ENCODE measurements around the gene NCAN.

Gene NCAN

GRCh38 chr19:19223636-19224035, 11.9 kb downstream of the NCAN start:
- Histone ChIP-seq H3K36me3 (replicated peaks) (no peaks in the 10 kb centered on the region), H3K4me1 (no peaks in the 10 kb centered on the region; the same call in 1 of the 2 replicates), H3K9me3 (no peaks in the 10 kb centered on the region), H3K4me3 (no peak overlapping the region), H3K27me3 (ENCODE audit: low read depth) (peaks cover 2% of the 10 kb centered on the region; the same call in 1 of the 2 replicates)
- DNase-seq (ENCODE audit: low spot score in 2 of 2), result no peak
- in situ Hi-C loops (cut with MboI; ENCODE audit: low sequenced_read_pairs), result no loop called here

- no peaks in the 10 kb centered on the region for H3K9me3 ChIP-seq
- no peaks in the 10 kb centered on the region; the same call in 1 of the 2 replicates for H3K4me1 ChIP-seq
- H3K4me3 ChIP-seq, result peak overlapping the region; percentile 7; the same call in 1 of the 2 replicates
- H3K36me3 ChIP-seq (replicated peaks), result no peaks in the 10 kb centered on the region
- no peak for DNase-seq (ENCODE audit: low spot score in 2 of 2)
- peaks cover 5% of the 10 kb centered on the region; the same call in 1 of the 2 replicates for H3K27me3 ChIP-seq (ENCODE audit: low read depth)
- in situ Hi-C loops (cut with MboI; ENCODE audit: low sequenced_read_pairs), result no loop called here
Observed at GRCh38 chr19:19224150-19224851, 12.5 kb downstream of the NCAN start.

DNA sequence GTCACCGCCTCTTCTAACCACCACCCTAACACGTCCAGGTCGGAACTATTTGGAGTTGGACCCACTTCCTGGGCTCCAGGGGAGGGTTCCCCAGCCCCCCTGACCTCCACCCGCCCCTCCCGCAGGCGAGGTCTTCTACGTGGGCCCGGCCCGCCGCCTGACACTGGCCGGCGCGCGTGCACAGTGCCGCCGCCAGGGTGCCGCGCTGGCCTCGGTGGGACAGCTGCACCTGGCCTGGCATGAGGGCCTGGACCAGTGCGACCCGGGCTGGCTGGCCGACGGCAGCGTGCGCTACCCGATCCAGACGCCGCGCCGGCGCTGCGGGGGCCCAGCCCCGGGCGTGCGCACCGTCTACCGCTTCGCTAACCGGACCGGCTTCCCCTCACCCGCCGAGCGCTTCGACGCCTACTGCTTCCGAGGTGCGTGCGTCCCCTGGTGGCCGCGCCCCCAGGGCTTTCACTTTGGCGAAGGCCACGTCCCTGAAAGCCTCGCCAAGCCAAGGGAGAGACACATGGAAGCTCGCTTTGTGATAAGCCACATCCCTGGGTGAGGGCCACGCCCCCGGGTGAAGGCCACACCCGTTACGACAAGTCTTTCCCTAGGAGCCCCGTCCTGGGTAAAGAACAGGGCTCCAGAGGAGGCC, 13.2 kb downstream of the NCAN start:
- in situ Hi-C loops (cut with MboI; ENCODE audit: low sequenced_read_pairs), result no loop called here
- DNase-seq (ENCODE audit: low spot score in 2 of 2), result peak; percentile 80 to 89

DNA sequence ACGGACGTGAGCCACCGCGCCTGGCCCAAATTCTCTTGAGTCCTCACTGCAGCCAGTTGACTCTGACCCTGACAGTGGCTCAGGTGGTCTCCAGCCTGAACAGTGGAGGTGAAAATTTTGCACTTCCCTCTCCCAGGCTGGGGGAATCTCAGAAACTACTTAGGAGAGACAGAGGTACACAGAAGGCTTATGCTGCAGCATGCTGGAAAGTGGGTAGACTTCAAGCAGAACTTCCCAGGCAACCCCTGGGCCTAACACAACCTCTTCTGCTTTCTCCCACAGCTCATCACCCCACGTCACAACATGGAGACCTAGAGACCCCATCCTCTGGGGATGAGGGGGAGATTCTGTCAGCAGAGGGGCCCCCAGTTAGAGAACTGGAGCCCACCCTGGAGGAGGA, 14.4 kb downstream of the NCAN start:
- in situ Hi-C loops (cut with MboI; ENCODE audit: low sequenced_read_pairs), result no loop called here
- Histone ChIP-seq H3K27me3 (ENCODE audit: low read depth) (peaks cover 15% of the 10 kb centered on the region), H3K4me3 (no peak overlapping the region)

More for the DNA sequence above, 13.2 kb downstream of the NCAN start:
- Histone ChIP-seq H3K36me3 (replicated peaks) (no peaks in the 10 kb centered on the region), H3K27me3 (ENCODE audit: low read depth) (peaks cover 12% of the 10 kb centered on the region), H3K4me1 (no peaks in the 10 kb centered on the region; the same call in 1 of the 2 replicates), H3K4me3 (peak overlapping the region; percentile 7; the same call in 1 of the 2 replicates), H3K9me3 (no peaks in the 10 kb centered on the region)

DNA sequence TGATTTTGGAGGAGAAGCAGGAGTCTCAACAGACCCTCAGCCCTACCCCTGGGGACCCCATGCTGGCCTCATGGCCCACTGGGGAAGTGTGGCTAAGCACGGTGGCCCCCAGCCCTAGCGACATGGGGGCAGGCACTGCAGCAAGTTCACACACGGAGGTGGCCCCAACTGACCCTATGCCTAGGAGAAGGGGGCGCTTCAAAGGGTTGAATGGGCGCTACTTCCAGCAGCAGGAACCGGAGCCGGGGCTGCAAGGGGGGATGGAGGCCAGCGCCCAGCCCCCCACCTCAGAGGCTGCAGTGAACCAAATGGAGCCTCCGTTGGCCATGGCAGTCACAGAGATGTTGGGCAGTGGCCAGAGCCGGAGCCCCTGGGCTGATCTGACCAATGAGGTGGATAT, 14.9 kb downstream of the NCAN start:
- H3K4me3 ChIP-seq, result no peak overlapping the region
- in situ Hi-C loops (cut with MboI; ENCODE audit: low sequenced_read_pairs), result no loop called here
- no peaks in the 10 kb centered on the region for H3K36me3 ChIP-seq (replicated peaks)
- DNase-seq (ENCODE audit: low spot score in 2 of 2), result no peak
- H3K9me3 ChIP-seq, result no peaks in the 10 kb centered on the region
- H3K4me1 ChIP-seq, result no peaks in the 10 kb centered on the region; the same call in 1 of the 2 replicates
- H3K27me3 ChIP-seq (ENCODE audit: low read depth), result peaks cover 15% of the 10 kb centered on the region

More for the DNA sequence above, 14.4 kb downstream of the NCAN start:
- no peaks in the 10 kb centered on the region for H3K36me3 ChIP-seq (replicated peaks)
- no peak for DNase-seq (ENCODE audit: low spot score in 2 of 2)
- no peaks in the 10 kb centered on the region; the same call in 1 of the 2 replicates for H3K4me1 ChIP-seq
- no peaks in the 10 kb centered on the region for H3K9me3 ChIP-seq

DNA sequence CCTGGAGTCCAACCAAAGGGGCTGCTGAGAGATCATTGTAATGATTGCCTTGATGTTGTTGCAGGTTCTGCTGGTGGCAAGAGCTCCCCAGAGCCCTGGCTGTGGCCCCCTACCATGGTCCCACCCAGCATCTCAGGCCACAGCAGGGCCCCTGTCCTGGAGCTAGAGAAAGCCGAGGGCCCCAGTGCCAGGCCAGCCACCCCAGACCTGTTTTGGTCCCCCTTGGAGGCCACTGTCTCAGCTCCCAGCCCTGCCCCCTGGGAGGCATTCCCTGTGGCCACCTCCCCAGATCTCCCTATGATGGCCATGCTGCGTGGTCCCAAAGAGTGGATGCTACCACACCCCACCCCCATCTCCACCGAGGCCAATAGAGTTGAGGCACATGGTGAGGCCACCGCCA, 15.5 kb downstream of the NCAN start:
- Histone ChIP-seq H3K9me3 (no peaks in the 10 kb centered on the region), H3K4me3 (no peak overlapping the region), H3K27me3 (ENCODE audit: low read depth) (peaks cover 15% of the 10 kb centered on the region), H3K36me3 (replicated peaks) (no peaks in the 10 kb centered on the region), H3K4me1 (no peaks in the 10 kb centered on the region; the same call in 1 of the 2 replicates)
- in situ Hi-C loops (cut with MboI; ENCODE audit: low sequenced_read_pairs), result no loop called here
- no peak for DNase-seq (ENCODE audit: low spot score in 2 of 2)

GRCh38 chr19:19229701-19230100, 17.9 kb downstream of the NCAN start:
- no peaks in the 10 kb centered on the region for H3K36me3 ChIP-seq (replicated peaks)
- peaks cover 2% of the 10 kb centered on the region; the same call in 1 of the 2 replicates for H3K9me3 ChIP-seq
- DNase-seq (ENCODE audit: low spot score in 2 of 2), result no peak
- H3K4me3 ChIP-seq, result no peak overlapping the region
- H3K27me3 ChIP-seq (ENCODE audit: low read depth), result peaks cover 15% of the 10 kb centered on the region
- no peaks in the 10 kb centered on the region; the same call in 1 of the 2 replicates for H3K4me1 ChIP-seq
- in situ Hi-C loops (cut with MboI; ENCODE audit: low sequenced_read_pairs), result no loop called here

GRCh38 chr19:19230999-19231398, 19.2 kb downstream of the NCAN start:
- Histone ChIP-seq H3K4me3 (no peak overlapping the region), H3K9me3 (peaks cover 5% of the 10 kb centered on the region; the same call in 1 of the 2 replicates), H3K27me3 (ENCODE audit: low read depth) (peaks cover 15% of the 10 kb centered on the region; the same call in 1 of the 2 replicates), H3K36me3 (replicated peaks) (no peaks in the 10 kb centered on the region), H3K4me1 (no peaks in the 10 kb centered on the region)
- no peak for DNase-seq (ENCODE audit: low spot score in 2 of 2)
- in situ Hi-C loops (cut with MboI; ENCODE audit: low sequenced_read_pairs), result no loop called here

DNA sequence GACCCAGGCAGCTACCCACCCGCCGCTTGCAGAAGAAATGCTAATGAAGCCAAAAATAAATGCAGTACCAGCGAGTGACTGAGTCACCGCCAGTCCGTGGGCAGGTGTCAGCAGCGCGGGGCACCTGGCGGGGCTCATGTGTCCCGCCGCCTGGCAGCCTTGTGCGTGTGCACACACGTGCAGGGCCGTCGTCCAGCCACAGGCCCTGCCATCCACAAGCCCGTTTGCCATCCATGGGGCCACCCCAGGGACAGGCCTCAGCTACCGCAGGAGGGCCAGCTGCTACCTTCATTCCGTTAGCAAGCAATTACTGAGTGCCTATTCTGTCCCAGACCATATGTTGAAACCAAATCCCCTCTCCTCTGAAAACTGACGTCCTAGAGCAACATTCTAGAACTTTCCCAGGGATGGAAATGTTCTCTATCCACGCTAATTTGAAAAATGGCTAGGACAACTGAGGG, 20.5 kb downstream of the NCAN start:
- Histone ChIP-seq H3K4me1 (no peaks in the 10 kb centered on the region), H3K4me3 (no peak overlapping the region), H3K9me3 (peaks cover 5% of the 10 kb centered on the region), H3K27me3 (ENCODE audit: low read depth) (peaks cover 15% of the 10 kb centered on the region; the same call in 1 of the 2 replicates), H3K36me3 (replicated peaks) (no peaks in the 10 kb centered on the region)
- DNase-seq (ENCODE audit: low spot score in 2 of 2), result no peak
- in situ Hi-C loops (cut with MboI; ENCODE audit: low sequenced_read_pairs), result no loop called here

- Histone ChIP-seq H3K27me3 (ENCODE audit: low read depth) (peaks cover 9% of the 10 kb centered on the region; the same call in 1 of the 2 replicates), H3K4me1 (no peaks in the 10 kb centered on the region), H3K9me3 (peaks cover 5% of the 10 kb centered on the region), H3K36me3 (replicated peaks) (no peaks in the 10 kb centered on the region), H3K4me3 (no peak overlapping the region)
- in situ Hi-C loops (cut with MboI; ENCODE audit: low sequenced_read_pairs), result no loop called here
- DNase-seq (ENCODE audit: low spot score in 2 of 2), result no peak
Observed at GRCh38 chr19:19234220-19234816, 22.6 kb downstream of the NCAN start.

- Histone ChIP-seq H3K36me3 (replicated peaks) (no peaks in the 10 kb centered on the region), H3K4me3 (no peak overlapping the region), H3K4me1 (no peaks in the 10 kb centered on the region), H3K9me3 (peaks cover 5% of the 10 kb centered on the region), H3K27me3 (ENCODE audit: low read depth) (no peaks in the 10 kb centered on the region)
- DNase-seq (ENCODE audit: low spot score in 2 of 2), result no peak
- in situ Hi-C loops (cut with MboI; ENCODE audit: low sequenced_read_pairs), result no loop called here
Observed at GRCh38 chr19:19236173-19236572, 24.4 kb downstream of the NCAN start.

GRCh38 chr19:19238126-19238894, 26.6 kb downstream of the NCAN start:
- no peaks in the 10 kb centered on the region for H3K36me3 ChIP-seq (replicated peaks)
- no peaks in the 10 kb centered on the region for H3K27me3 ChIP-seq (ENCODE audit: low read depth)
- H3K4me1 ChIP-seq, result no peaks in the 10 kb centered on the region
- H3K9me3 ChIP-seq, result peaks cover 5% of the 10 kb centered on the region
- DNase-seq (ENCODE audit: low spot score in 2 of 2), result no peak
- no peak overlapping the region for H3K4me3 ChIP-seq
- in situ Hi-C loops (cut with MboI; ENCODE audit: low sequenced_read_pairs), result no loop called here

DNA sequence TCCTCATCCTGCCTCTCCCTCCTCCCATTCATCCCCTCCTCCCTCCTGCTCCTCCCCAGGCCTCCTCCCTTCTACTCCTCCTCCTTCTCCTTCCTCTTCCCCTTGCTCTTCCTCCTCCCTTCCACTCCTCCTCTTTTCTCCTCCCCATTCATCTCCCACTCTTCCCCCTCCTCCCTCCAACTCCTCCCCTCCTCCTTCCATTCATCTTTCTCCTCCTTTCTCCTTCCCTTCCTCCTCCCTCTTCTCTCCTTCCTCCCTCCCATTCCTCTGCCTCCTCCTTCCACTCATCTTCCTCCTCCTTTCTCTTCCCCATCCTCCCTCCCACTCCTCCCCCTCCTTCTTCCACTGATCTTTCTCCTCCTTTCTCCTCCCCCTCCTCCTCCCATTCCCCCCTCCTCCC, 27.9 kb downstream of the NCAN start:
- H3K4me1 ChIP-seq, result no peaks in the 10 kb centered on the region
- peaks cover 2% of the 10 kb centered on the region; the same call in 1 of the 2 replicates for H3K9me3 ChIP-seq
- no peak overlapping the region for H3K4me3 ChIP-seq
- H3K36me3 ChIP-seq (replicated peaks), result no peaks in the 10 kb centered on the region
- in situ Hi-C loops (cut with MboI; ENCODE audit: low sequenced_read_pairs), result no loop called here
- DNase-seq (ENCODE audit: low spot score in 2 of 2), result no peak
- no peaks in the 10 kb centered on the region for H3K27me3 ChIP-seq (ENCODE audit: low read depth)

Data from HAP-1 (cell line).